Stimulated activated CD8-positive, alpha-beta memory T cell treated with anti-CD3 and anti-CD28 coated beads, Interleukin-12 subunit alpha, Interleukin-12 subunit beta, amount 100 ng/mL, for 24 hours (primary cell): Measurements from ENCODE around the gene NID1.

ENCODE experiments used
- DNase-seq: peaks from one replicate; pipeline ENCODE4 v3.0.0-alpha.2; 2020; ENCODE audit errors: extremely low read depth

Gene NID1

GRCh38 chr1:235955777-235956176, 109.1 kb downstream of the NID1 start:
- no peak for DNase-seq

GRCh38 chr1:235954306-235955283, 110.3 kb downstream of the NID1 start:
- no peak for DNase-seq

- no peak for DNase-seq
Observed at GRCh38 chr1:235953801-235954200, 111.1 kb downstream of the NID1 start.

DNA sequence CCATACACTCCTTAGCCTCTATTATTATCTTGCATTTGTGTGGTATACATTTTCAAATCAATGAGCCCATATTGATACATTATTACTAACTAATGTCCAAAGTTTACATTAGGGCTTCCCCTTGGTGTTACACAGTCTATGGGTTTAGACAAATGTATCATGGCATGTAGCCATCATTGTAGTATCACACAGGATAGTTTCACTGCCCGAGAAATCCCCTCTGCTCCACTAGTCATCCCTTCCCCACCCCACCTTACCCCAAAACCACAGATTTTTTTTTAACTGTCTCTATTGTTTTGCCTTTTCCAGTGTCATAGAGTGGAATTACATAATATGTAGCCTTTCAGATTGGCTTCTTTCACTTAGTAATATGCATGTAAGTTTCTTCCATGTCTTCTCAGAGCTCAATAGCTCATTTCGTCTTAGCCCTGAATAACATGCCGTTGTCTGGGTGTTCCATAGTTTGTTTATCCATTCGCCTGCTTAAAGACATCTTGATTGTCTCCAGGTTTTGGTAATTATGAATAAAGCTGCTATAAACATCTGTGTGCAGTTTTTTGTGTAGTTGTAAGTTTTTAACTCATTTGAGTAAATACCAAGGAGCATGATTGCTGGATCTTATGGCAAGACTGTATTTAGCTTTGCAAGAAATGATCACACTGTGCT, 111.8 kb downstream of the NID1 start:
- no peak for DNase-seq

DNA sequence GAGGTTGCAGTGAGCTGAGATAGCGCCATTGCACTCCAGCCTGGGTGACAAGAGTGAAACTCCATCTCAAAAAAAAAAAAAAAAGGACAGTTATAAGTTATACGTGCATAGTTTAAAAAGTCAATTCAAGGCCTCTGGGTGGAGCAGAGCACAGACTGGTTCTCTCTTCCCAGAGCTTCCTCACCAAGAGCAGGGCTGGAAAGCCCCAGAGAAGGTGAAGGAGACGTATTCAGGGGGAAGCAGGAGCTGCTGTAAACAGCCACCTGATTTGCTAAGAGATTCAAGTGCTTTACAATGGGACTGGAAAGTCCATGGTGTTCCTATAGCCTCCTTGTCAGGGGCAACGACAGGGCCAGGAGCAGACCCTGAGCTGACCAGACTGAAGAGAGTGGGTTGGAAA, 113.2 kb downstream of the NID1 start:
- DNase-seq, result no peak

DNA sequence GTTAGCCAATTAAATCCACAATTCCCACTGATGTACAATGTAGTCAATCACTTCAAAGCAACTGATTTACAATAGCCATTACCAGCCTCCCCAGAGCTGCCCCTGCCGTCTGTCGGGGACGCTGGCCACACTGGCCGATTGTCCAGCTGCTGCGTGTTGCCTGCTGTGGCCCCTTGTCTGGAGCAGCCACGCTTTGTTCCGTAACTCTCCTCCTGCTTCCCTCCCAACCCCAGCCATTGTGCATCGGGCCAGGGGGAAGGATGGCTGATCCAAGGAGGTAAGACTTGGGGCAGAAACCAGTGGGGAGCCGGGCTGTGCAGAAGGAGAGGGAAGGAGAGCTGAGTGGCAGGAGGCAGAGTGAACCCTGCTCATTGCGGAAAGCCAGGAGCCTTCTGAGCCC, 114.6 kb downstream of the NID1 start:
- DNase-seq, result no peak

GRCh38 chr1:235948774-235949427, 116.0 kb downstream of the NID1 start:
- no peak for DNase-seq

DNA sequence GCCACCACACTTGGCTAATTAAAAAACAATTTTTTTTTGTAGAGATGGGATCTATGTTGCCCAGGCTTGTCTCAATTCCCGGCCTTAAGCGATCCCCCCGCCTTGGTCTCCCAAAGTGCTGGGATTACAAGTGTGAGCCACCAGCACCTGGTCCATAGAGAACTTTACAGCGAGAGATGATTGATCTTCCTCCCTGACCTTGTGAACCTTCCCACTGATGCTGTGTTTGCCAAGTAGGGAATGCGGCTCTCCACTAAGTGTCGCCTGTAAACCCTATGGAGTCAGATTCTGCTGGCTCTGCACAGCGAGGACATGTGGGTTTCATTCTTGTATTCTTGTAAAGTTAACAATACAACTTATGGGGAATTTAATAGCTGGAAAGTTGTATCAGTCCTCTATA, 116.9 kb downstream of the NID1 start:
- DNase-seq, result no peak

GRCh38 chr1:235946571-235946981, 118.3 kb downstream of the NID1 start:
- DNase-seq, result no peak

DNA sequence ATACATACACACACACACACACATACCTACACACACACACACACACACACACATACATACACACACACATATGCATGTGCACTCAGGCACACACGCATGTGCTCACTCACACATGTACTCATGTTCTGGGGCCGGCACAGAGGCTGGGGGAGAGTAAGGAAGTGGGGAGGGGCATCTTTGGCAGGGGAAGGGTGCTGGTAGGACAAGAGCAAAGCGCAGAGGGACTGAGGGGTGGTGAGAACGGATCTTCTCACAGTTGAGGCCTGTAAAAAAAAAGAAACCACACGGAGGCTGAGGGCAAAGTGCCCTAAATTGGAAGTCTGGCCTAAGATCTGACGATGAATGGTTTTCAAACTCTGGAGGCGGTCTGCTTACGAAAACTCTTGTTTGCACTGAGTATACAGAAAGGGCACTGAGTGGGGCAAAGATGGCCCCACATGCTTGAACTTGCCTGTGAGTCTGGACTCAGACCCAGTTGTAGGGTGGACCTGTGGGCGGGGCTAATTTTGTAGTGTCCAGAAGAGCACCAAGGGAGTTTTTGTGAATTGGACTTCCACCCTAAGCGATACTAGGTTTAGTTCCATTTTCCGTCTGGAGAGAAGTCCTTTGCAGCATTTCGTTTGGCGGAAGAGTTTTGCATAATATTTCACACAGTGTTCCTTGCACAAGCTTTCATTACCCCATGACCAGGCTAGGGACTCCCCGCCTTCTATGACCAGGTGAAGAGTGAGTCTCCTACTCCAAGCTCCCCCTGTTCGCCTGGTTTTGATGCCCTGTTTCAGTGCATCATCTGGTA, 118.9 kb downstream of the NID1 start:
- no peak for DNase-seq

- DNase-seq, result no peak
Observed at GRCh38 chr1:235943581-235944114, 121.2 kb downstream of the NID1 start.

DNA sequence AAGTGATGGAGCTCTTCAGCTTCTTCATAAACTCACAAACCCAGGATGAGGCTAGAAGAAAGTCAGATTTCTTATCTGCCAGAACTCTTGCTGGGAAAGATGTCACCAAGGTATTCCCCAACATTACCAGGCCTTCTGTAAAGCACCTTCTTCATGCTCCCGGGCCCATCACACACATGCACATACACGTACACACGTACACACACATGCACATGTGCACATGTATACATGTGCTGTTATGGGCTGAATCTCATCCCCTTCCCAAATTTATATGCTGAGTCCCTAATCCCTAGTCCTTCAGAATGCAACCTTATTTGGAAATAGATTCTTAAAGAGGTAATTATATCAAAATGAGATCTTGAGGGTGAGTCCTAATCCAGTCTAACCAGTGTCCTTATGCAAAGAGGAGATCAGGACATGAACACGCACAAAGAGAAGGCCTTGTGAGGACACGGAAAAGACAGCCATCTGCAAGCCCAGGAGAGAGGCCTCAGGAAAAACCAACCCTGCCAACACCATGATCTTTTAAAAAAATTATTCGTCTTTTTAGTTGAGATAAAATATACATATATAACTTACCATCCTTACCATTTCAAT, 121.8 kb downstream of the NID1 start:
- no peak for DNase-seq

- DNase-seq, result no peak
Observed at GRCh38 chr1:235942625-235942934, 122.3 kb downstream of the NID1 start.

- DNase-seq, result no peak
Observed at GRCh38 chr1:235941876-235942624, 122.8 kb downstream of the NID1 start.

DNA sequence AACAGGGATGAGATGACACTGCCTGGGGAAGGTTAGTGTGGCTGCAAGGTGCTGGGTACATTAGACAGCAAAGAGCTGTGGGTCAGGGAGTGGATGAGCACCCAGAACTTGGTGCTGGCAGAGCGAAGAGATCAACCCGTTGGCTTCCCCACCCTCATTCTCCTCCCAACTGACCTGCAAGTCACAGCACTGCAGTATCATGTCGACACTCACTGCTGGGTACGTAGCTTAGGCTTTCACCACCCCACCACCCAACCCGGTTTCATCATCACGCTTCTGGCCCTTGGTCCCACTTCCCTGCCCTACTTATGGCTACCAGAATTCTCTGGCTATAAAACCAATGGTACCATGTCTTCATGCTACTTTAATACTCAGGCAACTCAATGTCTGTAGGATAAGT, 124.6 kb downstream of the NID1 start:
- DNase-seq, result no peak

GRCh38 chr1:235939480-235939775, 125.5 kb downstream of the NID1 start:
- DNase-seq, result no peak

DNA sequence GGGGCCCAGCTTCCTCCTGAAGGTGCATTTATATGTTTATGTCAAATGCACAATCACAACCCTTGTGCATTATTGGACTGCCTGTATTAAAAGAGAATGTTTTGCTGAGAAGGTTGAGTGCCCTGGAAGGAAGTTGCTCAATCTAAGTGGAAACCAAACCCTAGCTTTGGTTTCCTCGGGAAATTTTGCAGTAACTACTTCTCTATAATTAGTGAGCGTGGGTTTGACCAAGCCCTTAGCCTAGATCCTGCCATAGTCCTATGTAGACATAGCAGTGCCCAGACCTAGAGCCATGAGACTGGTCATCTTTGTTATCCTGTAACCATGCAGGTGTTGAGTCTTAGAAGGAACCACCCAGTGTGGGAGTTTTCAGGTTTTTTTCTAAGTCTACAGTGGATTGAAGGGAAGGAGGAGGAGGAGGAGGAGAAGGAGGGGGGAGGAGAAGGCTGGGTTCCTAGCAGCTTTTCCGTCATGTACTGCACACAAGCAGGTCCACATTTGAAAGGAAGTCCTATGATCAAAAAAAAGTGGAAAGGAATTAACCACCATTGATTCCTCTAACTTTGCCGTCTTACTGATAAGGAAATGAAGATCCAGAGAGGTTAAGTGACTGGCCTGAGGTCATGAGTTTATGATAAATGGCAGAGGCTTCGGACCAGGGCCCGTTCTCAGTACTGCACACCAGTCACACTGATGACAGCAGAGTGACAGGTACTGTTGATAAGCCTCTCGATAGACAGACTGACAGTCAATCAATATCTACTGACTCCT, 126.0 kb downstream of the NID1 start:
- DNase-seq, result no peak

GRCh38 chr1:235937123-235937522, 127.8 kb downstream of the NID1 start:
- DNase-seq, result no peak

- no peak for DNase-seq
Observed at GRCh38 chr1:235935235-235936225, 129.4 kb downstream of the NID1 start.
